Dedifferentiated amniotic fluid mesenchymal stem cell (primary cell): ENCODE measurements around the gene CMC4.

Experiments
- DNase-seq: peaks from one replicate; pipeline ENCODE4 v3.0.0-alpha.2; 2016; ENCODE audit errors: extremely low spot score

The CMC4 gene

DNA sequence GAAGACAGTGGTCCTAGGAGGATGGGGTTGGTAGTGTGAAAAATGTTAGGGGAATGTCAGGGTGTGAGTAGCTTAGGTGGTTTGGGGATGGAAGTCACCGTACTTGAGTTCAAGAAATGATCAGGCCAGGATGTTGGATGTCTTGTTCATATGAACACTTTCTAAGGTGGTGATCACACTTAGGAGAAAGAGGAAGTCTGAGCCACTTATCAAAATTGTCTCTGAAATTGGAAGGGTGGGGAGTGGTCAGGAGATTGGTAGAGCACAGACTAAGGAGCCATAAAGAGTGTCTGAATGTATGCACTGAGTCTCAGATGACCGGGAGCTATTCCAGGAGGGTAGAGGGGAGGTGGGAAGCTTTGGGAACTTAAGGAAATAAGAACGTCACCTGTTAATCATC lies 17.3 kb downstream of the CMC4 start:
- DNase-seq = no peak

DNA sequence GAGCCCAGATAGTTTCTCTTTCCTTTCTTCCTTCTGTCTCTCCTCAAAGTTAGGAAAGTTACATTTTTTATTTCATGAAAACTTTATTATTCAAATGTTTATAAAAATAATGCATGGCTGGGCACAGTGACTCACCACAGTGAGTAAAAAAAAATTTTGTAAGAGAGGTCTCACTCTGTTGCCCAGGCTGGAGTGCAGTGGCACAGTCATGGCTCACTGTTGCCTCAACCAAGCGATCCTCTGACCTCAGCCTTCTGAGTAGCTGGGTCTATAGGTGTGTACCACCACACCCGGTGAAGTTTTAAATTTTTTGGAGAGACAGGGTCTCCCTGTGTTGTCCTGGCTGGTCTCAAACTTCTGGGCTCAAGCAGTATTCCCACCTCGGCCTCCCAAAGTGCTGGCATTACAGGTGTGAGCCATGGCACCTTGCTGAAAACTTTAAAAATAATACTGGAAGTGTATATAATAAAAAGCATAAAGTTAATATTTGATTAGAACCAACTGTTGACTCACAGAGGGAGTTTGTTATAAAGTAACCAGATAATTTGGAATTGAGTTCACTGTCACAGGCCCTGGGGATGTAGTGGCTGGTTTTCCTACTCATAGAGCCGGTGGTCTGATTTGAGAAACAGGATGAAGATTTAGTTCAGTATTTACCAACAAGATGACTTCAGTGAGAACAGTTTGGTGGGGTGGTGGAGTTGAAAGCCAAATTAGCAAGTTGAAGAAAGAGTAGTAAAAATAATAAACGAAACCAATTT lies 18.0 kb downstream of the CMC4 start:
- no peak for DNase-seq

DNA sequence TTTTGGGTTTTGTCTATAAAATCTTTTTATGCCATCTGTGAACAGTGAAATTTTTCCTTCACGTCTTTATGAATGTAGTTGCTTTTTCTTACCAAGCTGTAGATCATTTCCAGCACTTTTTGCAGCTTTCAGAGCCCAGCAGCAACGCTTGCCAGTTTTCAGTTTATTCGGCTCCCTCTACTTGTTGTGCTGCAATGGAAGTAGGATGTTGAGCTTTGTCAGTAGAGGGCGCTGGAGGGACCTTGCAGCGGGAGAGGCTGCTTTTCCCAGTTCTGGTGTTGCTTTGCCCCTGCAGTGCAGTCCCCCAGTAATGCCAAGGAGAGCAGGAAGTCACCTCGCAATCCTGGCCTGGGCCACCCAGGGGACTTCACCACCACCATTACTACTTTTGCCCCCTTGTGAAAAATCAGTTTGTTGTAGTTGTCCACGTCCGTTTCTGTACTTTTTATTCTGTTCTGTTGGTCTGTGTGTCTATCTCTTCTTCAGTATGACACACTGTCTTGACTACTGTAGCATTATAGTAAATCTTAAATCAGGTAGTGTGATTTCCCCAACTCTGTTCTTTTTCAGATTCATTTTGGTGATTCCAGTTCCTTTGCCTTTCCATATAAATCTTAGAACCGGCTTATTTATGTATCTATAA lies 21.8 kb downstream of the CMC4 start:
- peak; percentile 42 for DNase-seq

DNA sequence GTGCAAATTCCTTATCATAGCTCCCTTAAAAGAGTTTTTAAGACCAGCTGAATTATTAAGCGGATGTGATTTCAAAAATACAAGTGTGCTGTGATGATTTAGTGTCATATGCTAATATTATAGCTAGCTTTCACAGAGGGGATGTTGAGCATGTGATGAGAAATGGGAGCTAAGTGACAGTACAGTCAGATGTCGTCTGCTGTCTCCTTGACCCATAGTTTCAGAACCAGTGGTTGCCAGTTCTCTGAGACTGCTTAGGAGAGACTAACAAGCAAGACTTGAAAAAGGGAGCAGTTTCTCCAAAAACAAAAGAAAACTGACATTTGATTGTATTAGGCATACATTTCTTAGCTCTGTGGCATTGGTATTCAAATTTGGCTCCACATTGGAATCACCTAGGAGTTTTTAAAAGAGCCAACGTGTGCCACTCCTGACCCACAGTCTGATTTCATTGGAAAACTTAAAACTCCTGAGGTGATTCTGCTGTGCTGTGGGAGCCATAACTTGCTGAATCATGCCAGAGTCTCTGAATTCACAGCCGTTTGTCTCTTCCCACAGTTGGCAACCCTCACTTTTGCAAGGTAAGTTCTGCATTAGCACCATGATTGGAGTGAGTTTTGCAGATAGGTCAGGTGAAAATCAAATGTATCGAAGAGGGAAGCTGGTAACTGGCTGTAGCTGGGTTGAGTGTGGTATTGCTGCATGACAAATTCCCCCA lies 24.0 kb downstream of the CMC4 start:
- no peak for DNase-seq

DNA sequence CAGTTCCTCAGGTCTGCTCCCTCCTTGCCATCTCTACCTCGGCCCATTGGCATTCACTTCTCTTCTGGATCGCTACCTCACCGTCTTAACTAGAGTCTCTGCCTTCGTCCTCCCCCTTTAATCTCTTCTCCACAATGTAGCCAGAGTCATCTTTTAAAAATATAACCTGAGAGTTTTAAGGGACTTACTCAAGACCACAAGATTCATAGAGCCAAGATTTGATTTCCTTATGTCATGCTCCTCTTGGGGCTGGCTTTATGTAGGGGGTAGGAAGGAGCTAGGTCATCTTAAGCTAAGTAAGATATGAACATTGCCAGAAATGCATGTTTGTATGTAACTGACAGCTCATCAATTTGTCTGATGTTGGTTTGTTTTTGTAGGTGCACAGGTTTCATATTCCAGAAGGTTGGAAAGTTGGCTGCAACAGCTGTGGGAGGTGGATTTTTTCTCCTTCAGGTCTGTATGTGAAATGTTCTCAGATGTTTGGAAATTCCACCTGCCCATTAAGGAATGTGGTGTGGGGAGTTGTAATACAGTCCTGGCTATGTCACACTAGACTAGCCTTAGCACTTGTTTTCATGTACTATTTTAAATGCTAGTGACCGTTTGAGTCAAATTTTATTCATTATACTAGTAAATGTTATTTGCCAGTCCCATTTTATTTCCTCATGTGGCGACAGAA lies 24.7 kb downstream of the CMC4 start:
- DNase-seq = no peak

DNA sequence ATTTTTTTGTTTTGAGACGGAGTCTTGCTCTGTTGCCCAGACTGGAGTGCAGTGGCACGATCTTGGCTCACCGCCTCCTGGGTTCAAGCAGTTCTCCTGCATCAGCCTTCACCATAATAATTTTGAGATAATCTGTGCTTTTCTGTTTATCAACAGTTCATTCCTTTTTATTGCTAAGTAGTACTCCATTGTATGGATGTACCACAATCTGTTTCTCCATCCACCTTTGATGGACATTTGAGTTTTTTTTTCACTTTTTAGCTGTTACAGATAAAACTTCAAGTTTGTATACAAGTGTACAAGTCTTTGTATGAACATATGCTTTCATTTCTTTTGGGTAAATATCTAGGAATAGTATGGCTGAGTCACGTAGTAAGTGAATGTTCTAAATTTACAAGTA lies 35.2 kb downstream of the CMC4 start:
- DNase-seq = no peak

DNA sequence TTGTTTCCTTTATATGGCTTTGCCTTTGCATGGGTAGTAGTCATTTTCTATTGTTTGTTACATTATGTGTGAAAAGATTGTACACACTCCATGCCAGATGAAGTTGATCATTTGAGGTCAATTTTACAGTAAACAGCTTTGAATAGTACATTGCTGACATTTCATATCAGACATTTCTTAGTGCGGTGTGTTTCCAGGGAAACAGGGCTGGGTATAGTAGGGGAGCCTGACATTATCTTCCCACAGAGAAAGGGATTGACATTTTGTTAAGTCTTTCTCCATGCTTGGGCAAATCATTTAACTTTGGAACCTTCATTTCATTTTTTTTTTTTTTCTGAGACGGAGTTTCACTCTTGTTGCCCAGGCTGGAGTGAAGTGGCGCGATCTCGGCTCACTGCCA lies 39.3 kb downstream of the CMC4 start:
- DNase-seq = no peak

DNA sequence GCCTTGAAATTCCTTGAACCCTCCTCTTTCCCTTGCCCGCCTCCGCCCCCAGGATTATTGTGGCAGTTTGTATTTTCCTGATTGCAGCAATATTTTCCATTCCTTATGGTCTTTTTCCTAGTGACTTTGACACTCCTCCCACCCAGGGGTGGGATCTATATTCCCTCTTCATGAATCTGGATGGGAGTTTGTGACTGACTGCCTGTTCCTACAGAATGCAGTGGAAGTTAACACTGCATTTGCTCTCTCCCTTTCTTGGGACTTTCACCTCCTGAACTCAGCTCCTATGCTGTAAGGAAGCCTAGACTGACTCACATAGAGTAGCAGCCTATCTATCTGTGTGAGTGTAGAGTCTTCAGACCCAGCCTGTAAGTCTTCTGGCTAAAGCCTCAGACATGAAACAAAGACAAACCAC lies 42.1 kb downstream of the CMC4 start:
- no peak for DNase-seq

DNA sequence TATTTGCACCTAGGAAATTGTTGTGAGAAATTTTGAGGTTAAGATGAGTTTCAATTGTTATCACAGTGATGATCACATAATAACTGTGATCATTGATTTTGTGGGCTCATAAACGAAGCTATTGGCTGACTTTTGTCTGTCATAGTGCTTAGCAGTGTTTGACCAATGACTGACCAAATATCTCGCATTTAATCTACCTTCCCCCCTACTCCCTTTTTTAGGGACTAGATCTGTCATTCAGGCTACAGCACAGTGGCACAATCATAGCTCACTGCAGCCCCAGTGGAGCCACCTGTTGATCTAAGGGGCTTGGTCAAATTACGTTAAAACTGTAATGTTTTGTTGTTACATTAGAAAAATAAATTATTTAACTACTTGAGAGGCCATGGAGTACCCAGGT lies 42.8 kb downstream of the CMC4 start:
- no peak for DNase-seq

DNA sequence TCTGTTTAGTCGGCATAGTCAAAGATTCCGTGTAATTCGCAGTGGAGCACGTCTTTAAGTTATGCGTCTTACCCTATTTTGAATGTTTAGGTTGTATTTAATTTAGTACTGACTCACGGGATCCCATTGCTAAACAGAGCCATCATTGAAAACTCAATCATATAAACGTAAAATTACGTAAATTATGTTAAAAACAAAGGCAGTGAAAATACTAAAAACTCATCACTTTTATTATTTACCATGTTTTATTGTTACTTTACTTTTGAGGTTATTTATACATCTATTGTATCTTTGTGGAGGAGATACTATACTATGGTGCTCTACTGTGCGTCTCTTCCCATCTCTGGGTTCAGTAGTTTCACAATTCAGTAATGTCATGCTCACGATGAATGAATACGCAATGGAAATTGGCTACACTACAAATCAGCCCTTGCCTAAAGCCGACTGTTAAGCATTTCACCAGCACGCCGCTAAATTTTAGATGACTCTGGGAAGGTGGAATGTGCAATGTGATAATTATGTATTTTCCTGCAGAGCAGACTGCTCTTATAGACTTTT lies 43.3 kb downstream of the CMC4 start:
- DNase-seq = peak; percentile 56

DNA sequence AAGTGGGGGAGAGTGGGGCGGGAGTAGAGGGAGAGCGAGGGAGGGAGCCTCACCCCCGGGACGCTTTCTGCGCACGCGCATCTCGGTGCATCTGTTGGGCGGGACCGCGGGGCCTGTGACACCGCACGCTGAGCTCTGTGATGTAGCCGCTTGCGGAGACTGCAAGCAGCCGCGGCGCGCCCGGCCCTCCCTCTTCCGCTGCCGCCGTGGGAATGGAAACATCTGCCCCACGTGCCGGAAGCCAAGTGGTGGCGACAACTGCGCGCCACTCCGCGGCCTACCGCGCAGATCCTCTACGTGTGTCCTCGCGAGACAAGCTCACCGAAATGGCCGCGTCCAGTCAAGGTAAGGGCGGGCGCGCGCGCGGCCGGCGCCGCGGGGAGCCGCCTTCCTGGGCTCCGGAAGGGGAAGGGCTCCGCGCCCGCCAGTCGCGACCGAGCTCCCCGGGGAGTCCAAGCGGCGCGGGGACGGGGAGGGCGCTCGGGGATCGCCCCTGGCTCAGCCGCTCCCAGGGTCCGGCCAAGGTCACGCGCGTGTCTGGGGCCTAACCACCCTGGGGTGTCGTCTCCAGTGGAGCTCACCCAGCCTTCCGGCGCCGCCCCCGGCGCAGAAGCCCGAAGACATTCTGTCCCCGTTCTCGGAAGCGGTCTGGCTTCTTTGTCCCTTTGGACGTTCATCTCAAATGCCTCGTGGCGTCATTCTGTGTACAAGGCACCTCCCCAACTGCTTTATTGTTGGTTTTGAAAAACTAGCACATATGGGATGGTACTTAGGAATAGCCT lies 44.0 kb downstream of the CMC4 start, which contains the start of gene FUNDC2:
FUNDC2 (plus strand) TSS at position 118 of the 782 bp plus-strand sequence; CDS start at position 213, 95 bp downstream.
- DNase-seq = peak; percentile 75

DNA sequence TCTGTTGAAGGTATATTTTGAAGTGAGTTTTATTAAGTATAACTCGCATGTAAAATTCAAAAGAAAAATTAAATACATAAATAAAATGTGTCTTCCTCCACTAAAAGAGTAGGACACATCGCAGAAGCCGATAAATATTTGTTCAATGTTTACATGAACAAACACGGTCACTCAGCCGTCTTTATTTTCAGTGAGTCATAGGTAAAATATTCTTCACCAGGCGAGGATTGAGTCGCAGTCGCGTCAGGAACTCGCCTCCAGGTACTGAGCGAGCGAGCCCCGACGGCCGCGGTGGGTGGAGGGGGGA lies 44.6 kb downstream of the CMC4 start:
- no peak for DNase-seq

DNA sequence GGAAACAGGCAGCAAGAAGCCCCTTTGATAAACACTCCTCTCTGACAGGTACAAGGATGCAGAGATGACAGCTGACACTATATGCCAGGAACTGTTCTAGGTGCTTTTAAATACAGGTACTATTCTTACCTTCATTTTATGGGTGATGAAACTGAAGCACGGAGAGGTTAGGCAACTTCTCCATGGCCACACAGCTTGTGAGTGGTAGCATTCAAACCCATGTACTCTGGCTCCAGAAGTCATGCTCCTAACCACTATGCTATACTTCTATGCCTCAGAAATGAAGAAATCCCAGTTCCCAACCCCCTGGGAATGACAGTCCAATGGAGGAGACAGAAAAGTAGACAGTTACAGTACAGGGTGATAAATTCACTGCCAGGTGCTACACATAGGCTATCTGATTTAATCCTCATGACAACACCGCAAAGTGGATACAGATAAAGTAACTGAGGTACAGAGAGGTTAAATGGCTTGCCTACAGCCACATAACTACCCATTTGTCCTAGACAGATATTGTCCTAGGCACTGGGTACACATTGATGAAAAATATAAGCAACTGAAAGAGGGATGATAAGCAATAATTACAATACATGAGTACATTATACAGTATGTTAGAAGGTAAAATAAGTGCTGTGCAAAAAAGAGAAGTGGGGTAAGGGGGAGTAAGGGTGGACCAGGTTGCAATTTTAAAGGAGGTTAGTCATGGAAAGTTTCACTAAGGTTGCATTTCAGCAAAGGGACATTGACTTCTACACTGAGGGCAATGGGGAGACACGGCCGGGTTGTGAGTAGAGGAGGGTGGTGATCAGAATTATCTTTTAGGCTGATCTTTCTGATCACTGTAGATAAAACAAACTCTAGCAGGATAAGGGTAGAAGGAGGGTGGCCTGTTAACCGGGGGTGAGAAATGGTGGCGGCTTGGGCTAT lies 46.8 kb downstream of the CMC4 start:
- DNase-seq = no peak

DNA sequence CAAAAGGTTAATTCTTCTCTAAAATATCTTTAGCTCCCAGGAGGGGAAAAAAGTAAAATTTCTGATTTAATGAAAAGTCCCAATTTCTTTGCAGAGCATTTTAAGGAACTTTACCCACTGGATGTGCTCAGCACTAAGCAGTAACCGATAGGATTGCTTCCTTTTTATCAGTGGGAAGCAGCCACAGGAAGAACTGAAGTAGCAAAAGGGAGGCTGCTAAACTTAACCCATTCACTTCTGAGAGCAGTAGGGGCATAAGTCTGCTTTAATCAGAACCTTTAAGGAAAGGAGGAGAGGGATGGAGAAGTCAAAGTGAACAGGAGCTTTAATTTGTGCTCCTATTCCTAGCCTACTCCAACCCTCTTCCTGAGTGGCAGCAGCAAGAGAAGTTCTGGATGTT lies 48.4 kb downstream of the CMC4 start, which contains the start of gene F8:
F8 (minus strand) TSS at position 139 of the 400 bp plus-strand sequence. CDS start 171 bp downstream, outside the sequence.
- no peak for DNase-seq

DNA sequence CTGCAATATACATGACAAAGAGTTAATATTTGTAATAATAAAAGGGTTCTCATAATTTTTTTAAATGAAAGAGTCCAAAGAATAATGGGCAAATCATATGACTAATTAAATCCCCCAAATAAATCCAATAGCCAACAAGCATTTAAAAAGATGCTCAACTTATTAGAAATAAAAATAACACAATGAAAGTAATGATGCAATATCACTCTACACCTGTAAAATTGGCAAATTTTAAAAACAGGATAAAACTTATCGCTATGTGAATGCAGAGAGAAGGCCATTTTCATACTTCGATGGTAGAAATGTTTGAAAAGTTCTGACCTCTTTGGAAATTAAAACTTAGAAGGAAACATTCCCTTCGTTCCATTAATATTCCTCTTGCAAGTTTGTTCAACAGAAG lies 50.3 kb downstream of the CMC4 start:
- no peak for DNase-seq
